ENCODE results near the gene ZBTB16. TPM values are rescaled to one million over a fixed set of nuclear protein-coding genes. Genes with fewer than 3 reads are reported as not detected.

Gene ZBTB16
- total and polyA plus RNA-seq, 2 of the 13 experiments (the other 11 are each of a cell fraction or from before 2014, with no cell fraction given), result not detected

- Histone ChIP-seq H3K27me3 (ENCODE audit: control insufficient read depth in 1 of 2, insufficient read depth in 2 of 2, low read length in 2 of 2) (peaks cover 0 to 8% of the 10 kb centered on the region in 2 experiments; a peak in 1 of 5 replicates), H3K79me2 (ENCODE audit: insufficient read depth, low read length) (no peaks in the 10 kb centered on the region), H3K4me3 (replicated peaks in 1 of 3; ENCODE audit: insufficient read depth in 1 of 3, low read depth in 2 of 3, low read length in 3 of 3) (no peak overlapping the region), H3K4me2 (ENCODE audit: low read depth, low read length) (no peak overlapping the region), H3K9me3 (ENCODE audit: low read length) (no peaks in the 10 kb centered on the region), H3K9ac (ENCODE audit: insufficient read depth, low read depth, low read length) (no peak overlapping the region), H3K36me3 (replicated peaks in 1 of 2; ENCODE audit: control insufficient read depth in 1 of 2, insufficient read depth in 2 of 2, low read length in 2 of 2) (no peaks in the 10 kb centered on the region), H3K4me1 (ENCODE audit: insufficient read depth, low read length) (peaks cover 38% of the 10 kb centered on the region), H4K20me1 (ENCODE audit: insufficient read depth, low read length) (no peaks in the 10 kb centered on the region), H3K27ac (ENCODE audit: extremely low read length, insufficient read depth, low read length) (no peak overlapping the region), H2AFZ (ENCODE audit: low read length) (no peak overlapping the region)
- POLR2A ChIA-PET, result no interaction called here
- no TSS peak for BruUV-seq (replicated peaks)
- CTCF ChIA-PET (ENCODE audit: low intra/inter-chr PET ratio, low total read pairs), result no interaction called here
- no peak for DNase-seq (ENCODE audit: low spot score)
- 82% methylated on average over 2 of the region's 2 CpGs for WGBS (ENCODE audit: low lambda C conversion rate)
- in situ Hi-C loops (cut with HindIII; ENCODE audit: extremely low pct_ligation_motif_present, low pct_unique_long_range_greater_than_20kb), result no loop called here
- ATAC-seq, result no peak
- TF ChIP-seq U2AF1 (optimal IDR thresholded peaks at IDR 0.05; ENCODE audit: low read depth, low read length) (no peak), RELA (CRISPR knock-in tag; IDR thresholded peaks at IDR 0.05) (no peak), ZNF704 (CRISPR knock-in tag; IDR thresholded peaks at IDR 0.05; ENCODE audit: borderline replicate concordance) (no peak), ATF7-NPFF (CRISPR knock-in tag; IDR thresholded peaks at IDR 0.05; ENCODE audit: low read depth) (no peak), MED1 (CRISPR knock-in tag; IDR thresholded peaks at IDR 0.05) (no peak), ZNF598 (CRISPR knock-in tag; IDR thresholded peaks at IDR 0.05; ENCODE audit: borderline replicate concordance) (no peak), ATF6 (CRISPR knock-in tag; conservative IDR thresholded peaks at IDR 0.05) (no peak), ZNF607 (CRISPR knock-in tag; IDR thresholded peaks at IDR 0.05; ENCODE audit: borderline replicate concordance) (no peak), NFATC3 (CRISPR knock-in tag; IDR thresholded peaks at IDR 0.05) (no peak), IRF2 (CRISPR knock-in tag; IDR thresholded peaks at IDR 0.05) (no peak), RFX5 (IDR thresholded peaks at IDR 0.05; ENCODE audit: low read depth, low read length) (no peak), ZBTB8A (CRISPR knock-in tag; IDR thresholded peaks at IDR 0.05; ENCODE audit: borderline replicate concordance, low read depth) (no peak), RAD21 (CRISPR knock-in tag; IDR thresholded peaks at IDR 0.05) (no peak), KDM3A (CRISPR knock-in tag; IDR thresholded peaks at IDR 0.05; ENCODE audit: low read depth) (no peak), JUN (CRISPR knock-in tag; IDR thresholded peaks at IDR 0.05) (no peak), ZNF333 (CRISPR knock-in tag; IDR thresholded peaks at IDR 0.05; ENCODE audit: borderline replicate concordance) (no peak), SALL1 (CRISPR knock-in tag; IDR thresholded peaks at IDR 0.05) (no peak)
- FAIRE-seq, result no peak
- intact Hi-C loops (cut with micrococcal nuclease; ENCODE audit: unreplicated experiment), result no loop called here
Measured at GRCh38 chr11:114208377-114208776, 148.9 kb downstream of the ZBTB16 start.

Data from HepG2 (cell line).